HG03521 (cell line): ENCODE results near the gene PSPH.
A peak's percentile ranks its signal among the peaks of the same experiment; 100 is the strongest.

Source experiments
- ATAC-seq: cut with Tn5 transposase; IDR thresholded peaks from one replicate; pipeline ENCODE4 v1.9.1; 2021; ENCODE audit warnings: mild to moderate bottlenecking, moderate library complexity; ENCODE audit not compliant: unreplicated experiment

PSPH gene

GRCh38 chr7:56007167-56007652 lies 44.0 kb downstream of the PSPH start:
- ATAC-seq, result no peak

- no peak for ATAC-seq
Observed at GRCh38 chr7:56003749-56004148, 47.5 kb downstream of the PSPH start.

GRCh38 chr7:55996856-55997500 lies 54.3 kb downstream of the PSPH start:
- ATAC-seq, result no peak

- no peak for ATAC-seq
Observed at GRCh38 chr7:55992346-55992745, 58.9 kb downstream of the PSPH start.

GRCh38 chr7:55983537-55983936 lies 67.7 kb downstream of the PSPH start:
- ATAC-seq, result no peak

GRCh38 chr7:55980266-55980665 lies 71.0 kb downstream of the PSPH start:
- no peak for ATAC-seq

GRCh38 chr7:55977831-55978230 lies 73.4 kb downstream of the PSPH start:
- ATAC-seq, result no peak

- no peak for ATAC-seq
Observed at GRCh38 chr7:55975988-55976633, 75.1 kb downstream of the PSPH start.

- ATAC-seq, result no peak
Observed at GRCh38 chr7:55973747-55974250, 77.4 kb downstream of the PSPH start.

- ATAC-seq, result no peak
Observed at GRCh38 chr7:55970978-55971377, 80.3 kb downstream of the PSPH start.

- ATAC-seq, result no peak
Observed at GRCh38 chr7:55970561-55970960, 80.7 kb downstream of the PSPH start.

GRCh38 chr7:55969391-55969790 lies 81.9 kb downstream of the PSPH start:
- no peak for ATAC-seq

- ATAC-seq, result no peak
Observed at GRCh38 chr7:55966851-55967250, 84.4 kb downstream of the PSPH start.

GRCh38 chr7:55965805-55966421 lies 85.3 kb downstream of the PSPH start:
- no peak for ATAC-seq

GRCh38 chr7:55965100-55965470 lies 86.2 kb downstream of the PSPH start:
- ATAC-seq, result no peak

GRCh38 chr7:55964261-55965099 lies 86.8 kb downstream of the PSPH start, which contains the start of gene NIPSNAP2:
TSS of gene NIPSNAP2 (plus strand) at chr7:55964585. CDS start at chr7:55964610, 25 bp downstream.
- peak; percentile 79 for ATAC-seq

- ATAC-seq, result no peak
Observed at GRCh38 chr7:55963584-55964168, 87.6 kb downstream of the PSPH start.

- ATAC-seq, result no peak
Observed at GRCh38 chr7:55962014-55962413, 89.2 kb downstream of the PSPH start.
